A673 (cell line): Measurements from ENCODE around the gene PGM2L1. TPM values are rescaled to one million over a fixed set of nuclear protein-coding genes. Genes with fewer than 3 reads are reported as not detected.
A peak's percentile ranks its signal among the peaks of the same experiment; 100 is the strongest.

Experiments
- Bru-seq: library from RNA; stranded (reverse); fragments of 400-500 nt; gene quantifications from one replicate; lab custom pipeline; 2021; lab: Mats Ljungman, UMichigan
- BruChase-seq, 2 experiments: library from RNA; stranded (reverse); fragments of 400-500 nt; gene quantifications; one replicate each; lab custom pipeline; 2021; lab: Mats Ljungman, UMichigan
- BruUV-seq: library from RNA; stranded (reverse); fragments of 400-500 nt; replicated peaks from 2 replicates; lab custom pipeline; 2021; lab: Mats Ljungman, UMichigan
- CTCF ChIA-PET: fragments of 300-600 bp; sonication (Branson Sonifier 250); formaldehyde crosslinking; loops from one replicate; lab custom pipeline; 2022; ENCODE audit warnings: antibody characterized with exemption; lab: Charles Lee
- POLR2A ChIA-PET: fragments of 300-600 bp; sonication (Branson Sonifier 250); formaldehyde crosslinking; loops from one replicate; lab custom pipeline; 2022; ENCODE audit warnings: antibody characterized with exemption; ENCODE audit not compliant: low non-redundant PET; lab: Charles Lee
- DNase-seq: peaks from one replicate; pipeline ENCODE4 v3.0.0-alpha.2; 2015; ENCODE audit warnings: low spot score
- H3K27ac ChIP-seq: fragments of 200-600 bp; sonication (generic); 2 replicates; pipeline ENCODE4 v1.5.1; 2016; ENCODE audit warnings: mixed run types, low read depth, mild to moderate bottlenecking, mixed read lengths, antibody characterized with exemption, low read length; ENCODE audit not compliant: poor library complexity, severe bottlenecking
- H3K27me3 ChIP-seq: fragments of 200-600 bp; sonication (generic); replicated peaks from 2 replicates; pipeline ENCODE4 v1.6.1; 2017; ENCODE audit warnings: mixed run types, low read depth, mild to moderate bottlenecking, mixed read lengths, antibody characterized with exemption, low read length; ENCODE audit not compliant: insufficient read depth, poor library complexity
- H3K36me3 ChIP-seq: fragments of 200-600 bp; sonication (generic); 2 replicates; pipeline ENCODE4 v1.6.1; 2016; ENCODE audit warnings: mixed run types, mild to moderate bottlenecking, mixed read lengths, antibody characterized with exemption, low read length; ENCODE audit not compliant: insufficient read depth, poor library complexity, severe bottlenecking
- H3K4me1 ChIP-seq: fragments of 200-600 bp; sonication (generic); 2 replicates; pipeline ENCODE4 v1.6.1; 2017; ENCODE audit warnings: mixed run types, mild to moderate bottlenecking, mixed read lengths, antibody characterized with exemption, low read length; ENCODE audit not compliant: insufficient read depth, poor library complexity, severe bottlenecking
- H3K4me3 ChIP-seq: fragments of 200-600 bp; sonication (generic); 2 replicates; pipeline ENCODE4 v1.5.1; 2016; ENCODE audit warnings: low read depth, mixed run types, mild to moderate bottlenecking, mixed read lengths, low read length; ENCODE audit not compliant: poor library complexity, severe bottlenecking
- H3K9me3 ChIP-seq: fragments of 200-600 bp; sonication (generic); 2 replicates; pipeline ENCODE4 v1.6.1; 2016; ENCODE audit warnings: mixed run types, low read depth, mild to moderate bottlenecking, mixed read lengths, antibody characterized with exemption, low read length; ENCODE audit not compliant: poor library complexity, severe bottlenecking
- EZH2 ChIP-seq: fragments of 200-600 bp; sonication (generic); IDR thresholded peaks from 2 replicates; pipeline ENCODE4 v1.6.1; 2017; ENCODE audit warnings: borderline replicate concordance, low read depth, mild to moderate bottlenecking, mixed read lengths, antibody characterized with exemption, low read length; ENCODE audit not compliant: poor library complexity, severe bottlenecking
- intact Hi-C: fragments of 100-400 bp; cut with micrococcal nuclease; formaldehyde crosslinking; loops from one replicate; pipeline ENCODE4 v1.10.0; 2022; ENCODE audit not compliant: unreplicated experiment
- long read RNA-seq: library from polyadenylated mRNA; stranded (forward); transcript quantifications from one replicate; pipeline ENCODE4 v2.0.0, GENCODE V29; 2022
- total RNA-seq: library from RNA; stranded (reverse); gene quantifications from 2 replicates; pipeline ENCODE4 v1.2.3, GENCODE V29; 2021
- TF ChIP-seq, protein P1 (sequence below): fragments of 300-800, 200-600 bp; sonication (generic); conservative IDR thresholded peaks from 2 replicates; pipeline ENCODE4 v1.5.1; 2017; ENCODE audit warnings: low read depth, mild to moderate bottlenecking, antibody characterized with exemption, low read length, moderate library complexity, mixed read lengths

PGM2L1 gene
- total RNA-seq (16.1 and 18.2 TPM in 2 replicates), Bru-seq, nascent RNA (percentile 85 among the genes with signal in this experiment), BruChase-seq, experiment 1, labeled RNA remaining after a 2-hour chase (percentile 81 among the genes with signal in this experiment), BruChase-seq, experiment 2, labeled RNA remaining after a 6-hour chase (percentile 74 among the genes with signal in this experiment)
- long read RNA-seq, full-length matches to known transcripts: 20 of 33 reads
- long read RNA-seq, partial matches to known transcripts: 3 of 33 reads
- long read RNA-seq, other reads (novel, unspliced or antisense): 10 of 33 reads

DNA sequence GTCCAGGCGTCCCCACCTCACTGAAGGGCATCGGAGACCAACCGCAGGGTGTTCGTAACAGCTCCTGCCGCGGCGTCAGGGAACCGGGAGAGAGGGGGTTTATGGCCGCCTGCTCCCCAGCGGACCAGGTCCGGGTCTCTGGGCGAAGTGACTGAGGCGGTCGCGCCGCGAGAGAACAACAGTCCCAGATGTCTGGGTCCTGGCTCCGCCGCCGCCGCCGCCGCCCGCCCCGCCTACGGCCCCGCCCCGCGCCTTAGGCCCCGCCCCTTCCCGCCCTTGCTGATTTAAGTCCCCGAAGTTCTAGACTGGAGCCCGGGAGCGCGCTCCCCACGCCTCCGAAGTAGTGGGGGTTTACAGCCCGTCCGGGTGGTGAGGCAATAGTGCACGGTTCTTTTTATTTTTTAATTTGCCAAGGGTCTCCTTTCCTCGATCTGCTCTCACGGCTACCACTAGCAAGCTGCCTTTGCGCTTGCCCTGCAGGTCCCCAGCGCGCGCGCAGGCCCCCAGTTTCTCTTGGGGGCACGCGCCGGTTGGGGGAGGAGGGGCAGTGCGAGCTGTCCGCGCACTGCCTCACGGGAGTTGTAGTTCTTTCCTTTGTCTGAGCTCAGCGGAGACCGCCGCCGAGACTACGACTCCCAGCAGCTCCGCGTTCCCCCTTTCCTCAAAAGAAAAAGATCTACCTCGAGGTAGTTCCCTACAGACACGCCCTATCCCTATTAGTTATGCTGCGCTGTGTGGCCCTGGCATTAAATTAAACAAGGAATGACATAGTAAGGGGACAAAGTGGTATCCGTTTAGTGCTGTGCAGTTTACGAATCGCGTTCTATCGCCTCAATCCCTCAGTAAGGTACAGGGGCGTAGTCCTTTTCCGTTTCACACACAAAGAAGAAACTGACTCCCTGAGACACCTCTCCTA is at the start of gene PGM2L1:
TSS of gene PGM2L1 (minus strand) at position 190 of the 916 bp plus-strand sequence. CDS start 272 bp downstream, outside the sequence.
- Histone ChIP-seq H3K27ac (peak within 1 kb of the TSS; percentile 82), H3K4me3 (peak within 1 kb of the TSS; percentile 87), H3K4me1 (no peaks in the 10 kb centered on the region), H3K27me3 (no peaks in the 10 kb centered on the region), H3K9me3 (no peaks in the 10 kb centered on the region), H3K36me3 (no peaks in the 10 kb centered on the region)
- intact Hi-C loops: no loop called here
- TF ChIP-seq, protein P1, sequence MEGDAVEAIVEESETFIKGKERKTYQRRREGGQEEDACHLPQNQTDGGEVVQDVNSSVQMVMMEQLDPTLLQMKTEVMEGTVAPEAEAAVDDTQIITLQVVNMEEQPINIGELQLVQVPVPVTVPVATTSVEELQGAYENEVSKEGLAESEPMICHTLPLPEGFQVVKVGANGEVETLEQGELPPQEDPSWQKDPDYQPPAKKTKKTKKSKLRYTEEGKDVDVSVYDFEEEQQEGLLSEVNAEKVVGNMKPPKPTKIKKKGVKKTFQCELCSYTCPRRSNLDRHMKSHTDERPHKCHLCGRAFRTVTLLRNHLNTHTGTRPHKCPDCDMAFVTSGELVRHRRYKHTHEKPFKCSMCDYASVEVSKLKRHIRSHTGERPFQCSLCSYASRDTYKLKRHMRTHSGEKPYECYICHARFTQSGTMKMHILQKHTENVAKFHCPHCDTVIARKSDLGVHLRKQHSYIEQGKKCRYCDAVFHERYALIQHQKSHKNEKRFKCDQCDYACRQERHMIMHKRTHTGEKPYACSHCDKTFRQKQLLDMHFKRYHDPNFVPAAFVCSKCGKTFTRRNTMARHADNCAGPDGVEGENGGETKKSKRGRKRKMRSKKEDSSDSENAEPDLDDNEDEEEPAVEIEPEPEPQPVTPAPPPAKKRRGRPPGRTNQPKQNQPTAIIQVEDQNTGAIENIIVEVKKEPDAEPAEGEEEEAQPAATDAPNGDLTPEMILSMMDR: no peak
- no peak for TF ChIP-seq EZH2
- DNase-seq: peak; percentile 99
- no TSS peak for BruUV-seq
- POLR2A ChIA-PET: interaction anchor here (0.5 to 1.1 kb wide), 4 partner anchors 9 to 110 kb away, joined by 3 to 7 read pairs (median 6); no protein-coding TSS in a partner anchor
- CTCF ChIA-PET: interaction anchor here (0.6 to 1.0 kb wide), 3 partner anchors 23 to 55 kb away, joined by 3 to 4 read pairs (median 3); no protein-coding TSS in a partner anchor

DNA sequence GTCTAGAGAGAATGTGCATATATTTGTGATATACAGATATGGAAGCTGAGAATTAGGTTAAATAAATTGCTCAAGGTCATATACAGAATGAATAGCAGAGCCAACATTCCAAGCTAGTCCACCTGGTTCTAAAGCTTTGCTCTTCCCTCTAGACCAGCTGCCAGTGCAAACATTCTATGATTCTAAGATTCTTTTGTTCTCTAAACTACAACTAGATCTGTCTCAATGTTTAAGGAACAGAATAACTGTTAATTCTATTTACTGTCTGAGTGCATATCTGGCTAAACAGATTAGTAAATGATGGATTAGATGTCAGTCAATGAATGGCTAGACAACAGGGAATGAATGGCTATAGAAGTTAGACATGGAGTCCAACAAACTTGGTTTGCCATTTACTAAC is 49.5 kb upstream of the PGM2L1 start:
- no peak overlapping the region for H3K27ac ChIP-seq
- H3K4me3 ChIP-seq: no peak overlapping the region
- intact Hi-C loops: loop anchor here (2.0 to 5.0 kb wide), 2 partner anchors 59 to 475 kb away; no protein-coding TSS in a partner anchor
- no peaks in the 10 kb centered on the region for H3K27me3 ChIP-seq
- no peaks in the 10 kb centered on the region for H3K9me3 ChIP-seq
- no peaks in the 10 kb centered on the region for H3K36me3 ChIP-seq
- ChIA-PET POLR2A (no interaction called here), CTCF (interaction anchor here (1.2 kb wide), 1 partner anchor 123 kb away, joined by 6 read pairs; no protein-coding TSS in a partner anchor)
- TF ChIP-seq, protein P1: no peak
- TF ChIP-seq EZH2: no peak
- no peak for DNase-seq
- peaks cover 35% of the 10 kb centered on the region for H3K4me1 ChIP-seq
- no TSS peak for BruUV-seq

DNA sequence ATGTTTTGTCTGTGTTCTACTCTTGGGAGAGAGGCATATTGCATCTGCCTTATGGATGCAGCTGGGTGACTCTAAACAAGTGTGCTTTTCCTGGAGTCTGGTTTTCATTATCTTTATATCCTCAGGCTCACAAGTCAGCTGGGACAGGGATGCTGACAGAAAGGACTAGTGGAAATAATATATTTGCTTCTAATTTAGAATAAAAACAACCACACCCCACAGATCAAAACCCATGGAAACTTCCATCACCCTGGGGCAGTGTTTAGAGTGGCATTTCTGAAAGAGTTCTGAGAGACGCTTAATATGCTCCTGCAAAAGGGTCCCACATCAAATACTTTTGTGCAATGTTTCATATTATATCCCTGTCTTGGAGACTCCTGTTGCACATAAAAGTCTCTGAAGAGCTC is 48.3 kb upstream of the PGM2L1 start:
- no peaks in the 10 kb centered on the region for H3K36me3 ChIP-seq
- no TSS peak for BruUV-seq
- CTCF ChIA-PET: no interaction called here
- no peak overlapping the region for H3K4me3 ChIP-seq
- POLR2A ChIA-PET: no interaction called here
- no peak overlapping the region for H3K27ac ChIP-seq
- intact Hi-C loops: loop anchor here (5.0 kb wide), 1 partner anchor 474 kb away; no protein-coding TSS in a partner anchor
- TF ChIP-seq, protein P1: no peak
- no peak for TF ChIP-seq EZH2
- H3K9me3 ChIP-seq: no peaks in the 10 kb centered on the region
- no peaks in the 10 kb centered on the region for H3K27me3 ChIP-seq
- peaks cover 38% of the 10 kb centered on the region for H3K4me1 ChIP-seq
- DNase-seq: no peak
